HepG2 (cell line): ENCODE data around the gene C5. TPM values are rescaled to one million over a fixed set of nuclear protein-coding genes. Genes with fewer than 3 reads are reported as not detected.

ENCODE experiments used
- ATF7-NPFF ChIP-seq: sonication (generic); formaldehyde crosslinking; IDR thresholded peaks from 2 replicates; pipeline ENCODE4 v1.8.1; 2023; ENCODE audit warnings: mild to moderate bottlenecking, low read depth, missing genetic modification reagents, moderate library complexity
- CREM ChIP-seq, 2 experiments: sonication (generic) in 1 of 2; formaldehyde crosslinking in 1 of 2; IDR thresholded peaks; 2 replicates each; pipeline versions ENCODE4 v1.4.0 to v1.6.1; 2016 to 2020; ENCODE audit warnings: antibody characterized with exemption in 1 of 2, mild to moderate bottlenecking in 1 of 2, missing genetic modification reagents in 1 of 2
- FOXC1 ChIP-seq: sonication (generic); formaldehyde crosslinking; IDR thresholded peaks from 2 replicates; pipeline ENCODE4 v1.8.0; 2022; ENCODE audit warnings: mild to moderate bottlenecking, missing genetic modification reagents, borderline replicate concordance
- JUNB ChIP-seq: sonication (generic); formaldehyde crosslinking; IDR thresholded peaks from 2 replicates; pipeline ENCODE4 v1.8.0; 2022; ENCODE audit warnings: missing genetic modification reagents, mild to moderate bottlenecking, borderline replicate concordance
- MTA1 ChIP-seq: sonication (generic); formaldehyde crosslinking; IDR thresholded peaks from 2 replicates; pipeline ENCODE4 v1.4.0; 2020; ENCODE audit warnings: missing genetic modification reagents, mild to moderate bottlenecking, borderline replicate concordance
- RBAK ChIP-seq: sonication (generic); formaldehyde crosslinking; IDR thresholded peaks from 2 replicates; pipeline ENCODE4 v1.5.1; 2020; ENCODE audit warnings: mild to moderate bottlenecking, missing genetic modification reagents
- RFXANK ChIP-seq: IDR thresholded peaks from 2 replicates; pipeline ENCODE4 v1.6.1; 2016
- SAFB2 ChIP-seq: sonication (generic); formaldehyde crosslinking; IDR thresholded peaks from 2 replicates; pipeline ENCODE4 v1.5.1; 2020; ENCODE audit warnings: missing genetic modification reagents, low read depth, mild to moderate bottlenecking, borderline replicate concordance
- SMARCC2 ChIP-seq: fragments of 450-650 bp; IDR thresholded peaks from 2 replicates; pipeline ENCODE4 v1.6.1; 2017; ENCODE audit warnings: antibody characterized with exemption, mild to moderate bottlenecking
- SRSF9 ChIP-seq: fragments of 200-400 bp; formaldehyde crosslinking; IDR thresholded peaks from 2 replicates; pipeline ENCODE4 v1.6.1; 2018; ENCODE audit warnings: borderline replicate concordance, mild to moderate bottlenecking, low read depth, low read length; ENCODE audit not compliant: insufficient read depth, poor library complexity, severe bottlenecking
- TSC22D2 ChIP-seq: sonication (generic); formaldehyde crosslinking; IDR thresholded peaks from 2 replicates; pipeline ENCODE4 v1.5.1; 2020; ENCODE audit warnings: missing genetic modification reagents, mild to moderate bottlenecking, borderline replicate concordance
- ZBTB42 ChIP-seq: sonication (generic); formaldehyde crosslinking; IDR thresholded peaks from 2 replicates; pipeline ENCODE4 v1.5.0; 2020; ENCODE audit warnings: mild to moderate bottlenecking, missing genetic modification reagents
- ZNF10 ChIP-seq: sonication (generic); formaldehyde crosslinking; IDR thresholded peaks from 2 replicates; pipeline ENCODE4 v1.4.0; 2020; ENCODE audit warnings: mild to moderate bottlenecking, low read depth, missing genetic modification reagents, borderline replicate concordance
- ZNF180 ChIP-seq: sonication (generic); formaldehyde crosslinking; IDR thresholded peaks from 2 replicates; pipeline ENCODE4 v1.4.0; 2020; ENCODE audit warnings: low read depth, missing genetic modification reagents, borderline replicate concordance
- ZNF260 ChIP-seq: sonication (generic); formaldehyde crosslinking; IDR thresholded peaks from 2 replicates; pipeline ENCODE4 v1.4.0; 2020; ENCODE audit warnings: missing genetic modification reagents, low read depth, mild to moderate bottlenecking, borderline replicate concordance
- ZNF329 ChIP-seq: sonication (generic); formaldehyde crosslinking; IDR thresholded peaks from 2 replicates; pipeline ENCODE4 v1.9.0; 2021; ENCODE audit warnings: low read depth, mild to moderate bottlenecking, missing genetic modification reagents
- ZNF362 ChIP-seq: sonication (generic); formaldehyde crosslinking; IDR thresholded peaks from 2 replicates; pipeline ENCODE4 v1.4.0; 2020; ENCODE audit warnings: missing genetic modification reagents, mild to moderate bottlenecking, borderline replicate concordance
- ZNF431 ChIP-seq: sonication (generic); formaldehyde crosslinking; IDR thresholded peaks from 2 replicates; pipeline ENCODE4 v1.9.0; 2022; ENCODE audit warnings: missing genetic modification reagents, low read depth, mild to moderate bottlenecking, borderline replicate concordance
- ZNF44 ChIP-seq: sonication (generic); formaldehyde crosslinking; IDR thresholded peaks from 2 replicates; pipeline ENCODE4 v1.5.1; 2020; ENCODE audit warnings: mild to moderate bottlenecking, missing genetic modification reagents
- ZNF441 ChIP-seq: sonication (generic); formaldehyde crosslinking; IDR thresholded peaks from 2 replicates; pipeline ENCODE4 v1.7.0; 2021; ENCODE audit warnings: missing genetic modification reagents, borderline replicate concordance
- ZNF784 ChIP-seq: sonication (generic); formaldehyde crosslinking; IDR thresholded peaks from 2 replicates; pipeline ENCODE4 v1.5.1; 2020; ENCODE audit warnings: missing genetic modification reagents, mild to moderate bottlenecking, borderline replicate concordance
- polyA plus RNA-seq, 8 experiments: library from polyadenylated mRNA; depleted of rRNA in 3 of 8; stranded (reverse) in 7 of 8; unstranded in 1 of 8; fragments of >200 nt; fragmentation: Illumina TruSeq in 4 of 8; extraction: Trizol in 4 of 8; gene quantifications; 2 replicates each; pipeline versions ENCODE4 v1.2.1 to v1.2.3, GENCODE V29; 2011 to 2016; ENCODE audit warnings: low read depth in 4 of 8, missing spikeins in 1 of 8, mixed read lengths in 1 of 8; ENCODE audit not compliant: insufficient read depth in 1 of 8
- total RNA-seq, 5 experiments: library from RNA; depleted of rRNA; stranded (reverse); fragments of >200 nt; fragmentation: Illumina TruSeq; extraction: Trizol; gene quantifications; 2 replicates each; pipeline ENCODE4 v1.2.3, GENCODE V29; 2016; ENCODE audit warnings: low read depth in 1 of 5
- TF ChIP-seq, protein P1 (sequence below): sonication (generic); formaldehyde crosslinking; IDR thresholded peaks from 2 replicates; pipeline ENCODE4 v1.8.0; 2023; ENCODE audit warnings: mild to moderate bottlenecking, missing genetic modification reagents
- TF ChIP-seq, protein P2 (sequence below): sonication (generic); formaldehyde crosslinking; IDR thresholded peaks from 2 replicates; pipeline ENCODE4 v1.4.0; 2020; ENCODE audit warnings: low read depth, mild to moderate bottlenecking, missing genetic modification reagents

The C5 gene
- total and polyA plus RNA-seq, 2 of the 13 experiments (the other 11 are each of a cell fraction or from before 2014, with no cell fraction given), result 57.6 to 192 TPM

GRCh38 chr9:121074370-121075250 lies 24.5 kb upstream of the C5 start, which contains the start of gene CNTRL (continued):
- TF ChIP-seq JUNB (CRISPR knock-in tag) (no peak; the same call in 1 of the 2 replicates), ZNF362 (CRISPR knock-in tag) (peak; percentile 11; the same call in 1 of the 2 replicates), ZNF441 (CRISPR knock-in tag) (peak; percentile 90; the same call in 1 of the 2 replicates), SRSF9 (no peak), RFXANK (no peak; the same call in 1 of the 2 replicates), SMARCC2 (no peak), RBAK (CRISPR knock-in tag) (peak; percentile 75; the same call in 1 of the 2 replicates), ZNF260 (CRISPR knock-in tag) (no peak), ZNF329 (CRISPR knock-in tag) (peak; percentile 76), ZNF10 (no peak), SAFB2 (CRISPR knock-in tag) (peak; percentile 99), ZNF44 (CRISPR knock-in tag) (no peak), ZNF784 (CRISPR knock-in tag) (peak; percentile 96), TSC22D2 (peak; percentile 81; the same call in 1 of the 2 replicates), ZBTB42 (peak; percentile 85), FOXC1 (CRISPR knock-in tag) (peak; percentile 97), ZNF431 (CRISPR knock-in tag) (peak; percentile 95), ZNF180 (no peak), MTA1 (CRISPR knock-in tag) (peak; percentile 86; the same call in 1 of the 2 replicates), ATF7-NPFF (CRISPR knock-in tag) (peak; percentile 95), CREM (IDR thresholded peaks at IDR 0.05) (no peak), CREM (CRISPR knock-in tag; IDR thresholded peaks at IDR 0.05) (no peak)
- TF ChIP-seq, protein P1, sequence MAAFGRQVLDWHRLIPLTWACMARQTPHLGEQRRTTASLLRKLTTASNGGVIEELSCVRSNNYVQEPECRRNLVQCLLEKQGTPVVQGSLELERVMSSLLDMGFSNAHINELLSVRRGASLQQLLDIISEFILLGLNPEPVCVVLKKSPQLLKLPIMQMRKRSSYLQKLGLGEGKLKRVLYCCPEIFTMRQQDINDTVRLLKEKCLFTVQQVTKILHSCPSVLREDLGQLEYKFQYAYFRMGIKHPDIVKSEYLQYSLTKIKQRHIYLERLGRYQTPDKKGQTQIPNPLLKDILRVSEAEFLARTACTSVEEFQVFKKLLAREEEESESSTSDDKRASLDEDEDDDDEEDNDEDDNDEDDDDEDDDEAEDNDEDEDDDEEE (CRISPR knock-in tag), result 0 out of 2 replicates have a peak, but pooled peaks have one; percentile 48
- TF ChIP-seq, protein P2, sequence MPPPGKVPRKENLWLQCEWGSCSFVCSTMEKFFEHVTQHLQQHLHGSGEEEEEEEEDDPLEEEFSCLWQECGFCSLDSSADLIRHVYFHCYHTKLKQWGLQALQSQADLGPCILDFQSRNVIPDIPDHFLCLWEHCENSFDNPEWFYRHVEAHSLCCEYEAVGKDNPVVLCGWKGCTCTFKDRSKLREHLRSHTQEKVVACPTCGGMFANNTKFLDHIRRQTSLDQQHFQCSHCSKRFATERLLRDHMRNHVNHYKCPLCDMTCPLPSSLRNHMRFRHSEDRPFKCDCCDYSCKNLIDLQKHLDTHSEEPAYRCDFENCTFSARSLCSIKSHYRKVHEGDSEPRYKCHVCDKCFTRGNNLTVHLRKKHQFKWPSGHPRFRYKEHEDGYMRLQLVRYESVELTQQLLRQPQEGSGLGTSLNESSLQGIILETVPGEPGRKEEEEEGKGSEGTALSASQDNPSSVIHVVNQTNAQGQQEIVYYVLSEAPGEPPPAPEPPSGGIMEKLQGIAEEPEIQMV (CRISPR knock-in tag), result peak; percentile 83
